ENCODE measurements around the gene SNRPA1. TPM values are rescaled to one million over a fixed set of nuclear protein-coding genes. Genes with fewer than 3 reads are reported as not detected.

SNRPA1 gene
- total RNA-seq, 1 donor from 2014 or later = 13.3 TPM

DNA sequence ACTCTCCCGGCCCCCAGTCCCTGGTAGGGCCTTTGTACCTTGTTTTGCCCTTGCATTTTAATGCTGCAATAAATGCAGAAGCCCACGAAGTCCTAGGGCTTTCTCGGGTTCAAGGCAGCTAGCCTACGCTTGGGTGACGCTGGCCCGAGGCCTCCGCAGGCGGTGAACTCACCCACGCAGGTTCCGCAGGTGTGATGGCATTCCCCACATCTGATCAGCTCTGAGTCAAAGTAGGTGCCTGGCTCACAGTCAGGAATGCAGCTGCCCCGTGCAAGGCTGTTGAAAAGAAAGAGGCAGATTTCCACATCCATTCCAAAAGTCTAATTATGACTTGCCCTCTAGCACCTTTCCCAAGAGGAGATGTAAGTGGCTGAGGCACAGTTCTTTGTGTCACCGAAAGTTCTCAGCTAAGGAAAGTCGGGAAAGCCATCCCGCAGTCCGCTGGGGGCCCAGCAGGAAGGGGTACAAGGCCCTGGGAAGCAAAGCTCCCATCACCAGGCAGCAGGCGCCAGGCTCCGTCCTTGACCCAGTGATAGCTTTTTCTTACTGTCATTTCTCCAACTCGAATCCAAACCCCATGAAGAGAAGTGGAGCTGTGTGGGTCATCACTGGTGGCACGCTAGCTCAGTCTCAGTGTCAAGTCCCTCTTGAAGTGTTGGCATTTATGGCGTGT lies 23.2 kb upstream of the SNRPA1 start:
- no peak for DNase-seq

GRCh38 chr15:101317336-101317872 lies 22.4 kb upstream of the SNRPA1 start:
- no peak for DNase-seq

- DNase-seq = no peak
These were observed 21.5 kb upstream of the SNRPA1 start for GRCh38 chr15:101316529-101316928.

- DNase-seq = no peak
These were observed 20.7 kb upstream of the SNRPA1 start for GRCh38 chr15:101315736-101316135.

- no peak for DNase-seq
These were observed 19.5 kb upstream of the SNRPA1 start for GRCh38 chr15:101314336-101315125.

GRCh38 chr15:101313041-101313761 lies 18.2 kb upstream of the SNRPA1 start:
- no peak for DNase-seq

DNA sequence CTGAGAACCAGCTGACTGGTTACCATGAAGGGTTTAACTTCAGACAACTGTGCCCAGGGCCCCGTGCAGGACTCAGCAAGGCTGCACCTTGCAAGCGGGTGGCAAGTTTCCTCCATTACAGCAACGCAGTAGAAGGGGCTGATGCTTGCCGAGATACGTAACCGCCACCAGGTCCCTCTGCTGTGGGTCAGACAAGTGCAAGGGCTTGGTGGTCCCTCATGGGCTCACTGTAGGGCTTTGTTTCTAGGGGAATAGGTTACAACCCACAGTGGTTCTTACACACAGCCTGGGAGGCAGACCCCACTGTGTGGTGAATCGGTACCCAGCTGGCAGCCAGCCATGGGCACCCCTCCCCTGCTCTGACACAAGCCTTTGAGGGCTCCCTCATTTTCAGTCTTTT lies 15.5 kb upstream of the SNRPA1 start:
- no peak for DNase-seq

GRCh38 chr15:101310161-101310480 lies 15.1 kb upstream of the SNRPA1 start:
- DNase-seq = no peak

DNA sequence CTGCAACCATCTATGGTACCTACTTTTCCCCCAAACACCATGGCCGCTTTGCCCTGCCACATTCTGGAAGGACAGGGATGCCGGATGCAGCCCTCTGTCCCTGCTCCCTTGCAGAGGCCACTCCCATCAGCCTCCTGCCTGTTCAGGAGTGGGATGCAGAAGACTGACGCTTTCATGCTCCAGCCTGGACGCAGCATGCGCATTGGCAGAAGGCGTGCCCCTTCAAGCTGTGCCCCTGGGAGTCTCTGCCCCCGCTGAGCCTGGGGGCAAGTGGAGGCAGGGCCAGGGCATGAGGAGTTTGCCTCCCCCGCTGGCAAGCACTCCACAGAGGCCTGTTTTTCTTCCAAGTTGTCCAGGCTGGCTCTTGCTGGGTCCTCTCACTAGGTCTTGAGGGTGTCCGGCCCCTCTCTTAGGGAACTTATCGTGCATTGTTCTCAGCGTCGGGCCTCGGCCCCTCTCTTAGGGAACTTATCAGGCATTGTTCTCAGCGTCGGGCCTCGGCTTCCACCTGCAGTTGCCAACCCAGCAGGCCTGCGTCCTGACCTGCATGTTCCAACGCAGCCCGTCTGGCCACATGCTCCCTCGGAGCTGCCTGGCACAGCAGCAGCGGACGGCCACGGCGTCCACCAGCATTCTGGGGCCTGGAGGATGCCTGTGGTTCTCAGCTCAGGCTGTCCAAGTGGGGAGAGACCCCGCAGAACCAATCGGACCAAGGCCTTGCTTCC lies 14.6 kb upstream of the SNRPA1 start:
- DNase-seq = no peak

- DNase-seq = no peak
These were observed 13.8 kb upstream of the SNRPA1 start for GRCh38 chr15:101308604-101309435.

- no peak for DNase-seq
These were observed 13.0 kb upstream of the SNRPA1 start for GRCh38 chr15:101307897-101308603.

- no peak for DNase-seq
These were observed 12.2 kb upstream of the SNRPA1 start for GRCh38 chr15:101307048-101307896.

DNA sequence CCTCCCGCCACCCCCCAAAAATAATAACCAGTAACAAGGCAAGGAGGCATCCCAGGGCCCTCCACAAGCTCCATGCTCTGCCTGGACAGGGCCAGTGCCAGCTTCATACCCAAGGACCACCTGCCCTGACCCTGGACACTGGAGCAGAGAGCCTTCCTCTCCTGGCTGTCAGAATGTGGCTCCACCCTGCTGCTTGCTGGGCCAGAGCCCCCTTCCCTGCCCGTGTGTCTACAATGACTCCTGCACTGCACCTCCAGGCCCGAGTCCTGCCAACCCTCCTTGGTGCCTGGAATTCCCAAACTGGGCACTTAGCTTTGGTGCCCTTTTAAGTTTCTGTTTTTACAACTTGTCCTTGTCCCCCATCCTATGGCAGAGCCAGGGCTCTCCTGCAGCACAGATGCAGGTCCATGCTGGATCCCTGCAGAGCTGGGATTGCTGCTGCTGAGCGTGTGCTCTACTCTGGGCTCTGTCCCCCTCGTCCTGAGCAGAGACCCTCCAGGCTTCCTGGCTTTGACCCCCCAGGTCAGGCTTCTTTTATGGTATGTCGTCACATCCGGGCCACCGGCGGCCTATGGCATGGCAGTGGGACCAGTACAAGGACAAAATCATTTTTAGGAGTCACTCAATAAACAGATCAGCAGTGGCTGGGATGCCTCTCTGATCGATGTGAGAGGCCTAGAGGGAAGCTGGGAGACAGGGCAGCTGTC lies 11.4 kb upstream of the SNRPA1 start:
- no peak for DNase-seq

DNA sequence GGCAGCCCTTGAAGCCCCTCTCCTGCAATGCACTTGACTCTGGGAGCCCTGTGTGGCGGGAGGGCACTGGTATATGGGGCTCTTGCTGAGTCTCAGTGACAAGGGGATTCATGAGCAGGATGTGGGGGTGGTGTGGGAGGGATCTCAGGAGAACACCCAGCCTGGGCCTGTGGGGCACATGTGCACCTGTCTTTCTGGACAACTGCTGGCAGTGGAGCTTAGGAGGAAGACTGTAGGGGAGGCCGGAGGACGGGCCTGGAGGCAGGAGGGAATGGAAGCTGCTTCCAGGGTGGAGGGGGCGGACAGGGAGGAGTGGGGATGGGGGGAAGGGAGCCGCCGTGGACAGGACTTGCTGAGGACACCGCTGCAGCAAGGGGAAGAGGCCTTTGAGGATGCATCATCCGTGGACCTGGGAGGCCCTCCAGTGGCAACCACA lies 10.8 kb upstream of the SNRPA1 start:
- DNase-seq = no peak

- DNase-seq = no peak
These were observed 8.4 kb upstream of the SNRPA1 start for GRCh38 chr15:101303408-101303807.

- no peak for DNase-seq
These were observed 1.7 kb upstream of the SNRPA1 start for GRCh38 chr15:101296418-101297405.

DNA sequence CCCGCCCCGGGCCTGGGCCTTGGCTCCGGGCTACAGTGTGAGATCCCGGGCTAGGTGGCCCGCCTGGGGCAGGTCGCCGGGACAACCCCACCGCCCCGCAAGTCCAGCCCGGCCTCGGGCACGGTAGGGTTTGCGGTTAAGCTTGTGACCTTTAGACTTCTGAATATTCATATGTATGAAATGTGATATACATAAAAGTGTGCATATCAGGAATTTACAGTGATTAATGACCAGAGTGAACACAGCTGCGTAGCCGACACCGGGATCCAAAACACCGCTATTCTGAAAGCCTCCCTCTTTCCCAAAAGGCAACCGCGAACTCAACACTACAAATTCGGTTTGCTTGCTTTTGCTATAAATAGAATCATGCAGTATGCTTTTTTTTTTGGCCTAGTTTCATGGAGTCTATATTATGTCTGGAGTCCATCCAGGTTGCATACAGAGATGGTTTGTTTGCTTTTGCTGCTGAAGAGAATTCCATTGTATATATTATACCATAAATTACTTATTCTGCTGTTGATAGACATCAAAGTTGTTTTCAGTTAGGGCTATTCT lies 636 bp upstream of the SNRPA1 start:
- peak; percentile 17 for DNase-seq

DNA sequence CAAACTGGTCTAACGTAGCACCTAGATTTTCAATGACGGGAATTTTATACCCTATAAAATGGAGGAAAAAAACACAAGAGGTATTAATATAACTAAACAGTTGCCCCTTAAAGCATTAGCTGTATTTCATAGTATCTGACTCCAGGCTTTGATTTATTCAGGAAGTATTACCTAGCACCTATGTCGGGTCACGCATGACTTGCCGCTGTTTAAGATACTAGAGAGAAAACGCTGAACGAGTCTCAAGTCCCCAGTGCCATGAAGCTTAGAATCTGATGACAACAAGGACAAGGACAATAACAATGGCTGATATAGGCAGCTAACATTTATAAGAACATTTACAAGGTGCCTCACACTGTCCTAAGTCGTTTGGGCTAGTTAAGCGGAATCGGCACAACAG lies 1.9 kb downstream of the SNRPA1 start:
- DNase-seq = peak; percentile 17
